Loucy (cell line): Measurements from ENCODE around the gene SLC10A7.

Experiments used
- CTCF ChIP-seq: fragments of 200-600 bp; sonication (generic); conservative IDR thresholded peaks from 2 replicates; pipeline ENCODE4 v1.5.1; 2014; ENCODE audit warnings: mild to moderate bottlenecking, antibody characterized with exemption, low read length
- EZH2phosphoT487 ChIP-seq: fragments of 200-600 bp; IDR thresholded peaks from 2 replicates; pipeline ENCODE4 v1.6.1; 2018; ENCODE audit warnings: antibody characterized with exemption, mild to moderate bottlenecking, moderate library complexity, borderline replicate concordance

- TF ChIP-seq CTCF (no peak), EZH2phosphoT487 (no peak)
Measured at GRCh38 chr4:146255874-146256273, 265.9 kb downstream of the SLC10A7 start.
